ENCODE data around the gene RUVBL1.

The RUVBL1 gene

DNA sequence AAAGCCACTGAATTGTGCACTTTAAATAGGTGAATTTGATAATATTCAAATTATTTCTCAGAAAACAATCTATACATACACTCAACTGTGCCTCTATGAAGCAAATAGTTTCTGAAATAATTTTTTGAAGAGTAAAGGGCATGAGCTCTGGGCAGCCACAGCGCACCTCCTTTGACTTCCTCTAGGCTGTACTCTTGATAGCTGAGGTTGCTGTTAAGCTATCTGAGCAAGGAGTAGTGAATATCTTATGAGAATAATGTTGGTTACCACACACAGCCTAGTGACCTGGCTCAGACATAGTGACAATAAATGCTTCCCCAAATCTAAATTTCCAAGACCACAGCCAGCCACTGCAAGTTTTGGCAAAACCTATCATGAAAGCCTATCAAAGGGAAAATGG is 83.0 kb downstream of the RUVBL1 start:
- Histone ChIP-seq H3K4me3 (ENCODE audit: low read depth in 1 of 2, low read length in 2 of 2) (no peak overlapping the region), H3K36me3 (ENCODE audit: control insufficient read depth in 1 of 2, insufficient read depth in 2 of 2, low read length in 2 of 2) (no peaks in the 10 kb centered on the region), H3K27ac (ENCODE audit: low read length) (no peak overlapping the region), H3K4me1 (ENCODE audit: control insufficient read depth in 1 of 2, insufficient read depth in 2 of 2, low read length in 2 of 2) (no peaks in the 10 kb centered on the region), H3K27me3 (ENCODE audit: low read depth, low read length) (peaks cover 3% of the 10 kb centered on the region), H3K9me3 (ENCODE audit: control insufficient read depth in 1 of 2, low read length in 2 of 2) (no peaks in the 10 kb centered on the region)

DNA sequence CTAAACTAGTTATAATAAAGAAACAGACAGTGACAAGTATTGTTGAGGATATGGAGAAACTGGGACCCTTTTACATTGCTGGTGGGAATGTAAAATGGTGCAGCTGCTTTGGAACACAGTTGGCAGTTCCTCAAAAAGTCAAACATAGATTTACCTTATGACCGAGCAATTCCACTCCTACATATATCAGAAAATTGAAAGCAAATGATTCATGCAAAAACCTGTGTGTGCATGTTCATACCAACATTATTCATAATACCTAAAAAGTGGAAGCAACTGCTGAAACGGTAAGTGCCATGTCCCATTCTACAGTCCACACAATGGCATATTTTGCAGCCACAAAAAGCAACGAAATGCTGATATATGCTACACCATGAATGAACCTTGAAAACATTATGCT is 83.6 kb downstream of the RUVBL1 start:
- no peaks in the 10 kb centered on the region for H3K9me3 ChIP-seq (ENCODE audit: control insufficient read depth in 1 of 2, low read length in 2 of 2)

GRCh38 chr3:128036119-128036518 is 87.5 kb downstream of the RUVBL1 start:
- H3K27ac ChIP-seq (ENCODE audit: low read length), result no peak overlapping the region
- peaks cover 3% of the 10 kb centered on the region for H3K27me3 ChIP-seq (ENCODE audit: low read depth, low read length)
- no peak overlapping the region for H3K4me3 ChIP-seq (ENCODE audit: low read depth in 1 of 2, low read length in 2 of 2)
- H3K36me3 ChIP-seq (ENCODE audit: control insufficient read depth in 1 of 2, insufficient read depth in 2 of 2, low read length in 2 of 2), result no peaks in the 10 kb centered on the region
- no peaks in the 10 kb centered on the region for H3K9me3 ChIP-seq (ENCODE audit: control insufficient read depth in 1 of 2, low read length in 2 of 2)
- H3K4me1 ChIP-seq (ENCODE audit: control insufficient read depth in 1 of 2, insufficient read depth in 2 of 2, low read length in 2 of 2), result no peaks in the 10 kb centered on the region

More for the DNA sequence above, 83.6 kb downstream of the RUVBL1 start:
- H3K4me1 ChIP-seq (ENCODE audit: control insufficient read depth in 1 of 2, insufficient read depth in 2 of 2, low read length in 2 of 2), result no peaks in the 10 kb centered on the region
- H3K27ac ChIP-seq (ENCODE audit: low read length), result no peak overlapping the region
- H3K27me3 ChIP-seq (ENCODE audit: low read depth, low read length), result peaks cover 3% of the 10 kb centered on the region
- no peak overlapping the region for H3K4me3 ChIP-seq (ENCODE audit: low read depth in 1 of 2, low read length in 2 of 2)
- no peaks in the 10 kb centered on the region for H3K36me3 ChIP-seq (ENCODE audit: control insufficient read depth in 1 of 2, insufficient read depth in 2 of 2, low read length in 2 of 2)

DNA sequence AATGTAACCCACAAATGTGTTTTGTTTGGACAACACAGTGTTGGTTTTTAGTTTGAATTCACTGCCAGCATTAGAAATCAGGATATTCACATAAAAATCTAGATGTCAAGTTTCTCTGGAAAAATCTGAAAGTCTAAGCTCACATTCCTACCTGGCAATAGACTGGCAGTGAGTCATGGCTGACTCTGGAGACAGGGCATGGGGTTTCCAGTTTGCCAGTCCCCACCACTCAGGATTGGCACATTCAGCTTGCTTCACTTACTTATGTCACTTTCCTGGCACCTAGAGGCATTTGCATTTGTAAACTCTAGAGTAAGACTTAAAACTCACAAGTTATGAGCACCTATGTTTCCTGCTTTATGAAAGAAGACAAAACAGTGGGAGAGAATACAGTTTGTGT is 90.5 kb downstream of the RUVBL1 start:
- Histone ChIP-seq H3K4me3 (ENCODE audit: low read depth in 1 of 2, low read length in 2 of 2) (no peak overlapping the region), H3K9me3 (ENCODE audit: control insufficient read depth in 1 of 2, low read length in 2 of 2) (no peaks in the 10 kb centered on the region), H3K27me3 (ENCODE audit: low read depth, low read length) (no peaks in the 10 kb centered on the region), H3K27ac (ENCODE audit: low read length) (no peak overlapping the region), H3K4me1 (ENCODE audit: control insufficient read depth in 1 of 2, insufficient read depth in 2 of 2, low read length in 2 of 2) (no peaks in the 10 kb centered on the region), H3K36me3 (ENCODE audit: control insufficient read depth in 1 of 2, insufficient read depth in 2 of 2, low read length in 2 of 2) (no peaks in the 10 kb centered on the region)

Data from muscle layer of duodenum (tissue), 2 donors.